Epithelial cell of alveolus of lung (primary cell): ENCODE measurements around the gene RAB12. TPM values are rescaled to one million over a fixed set of nuclear protein-coding genes. Genes with fewer than 3 reads are reported as not detected.

Experiments
- total RNA-seq: library from RNA; depleted of rRNA; stranded (reverse); fragments of >200 nt; gene quantifications from 2 replicates; pipeline ENCODE4 v1.2.1, GENCODE V29; 2015

RAB12 gene, protein sequence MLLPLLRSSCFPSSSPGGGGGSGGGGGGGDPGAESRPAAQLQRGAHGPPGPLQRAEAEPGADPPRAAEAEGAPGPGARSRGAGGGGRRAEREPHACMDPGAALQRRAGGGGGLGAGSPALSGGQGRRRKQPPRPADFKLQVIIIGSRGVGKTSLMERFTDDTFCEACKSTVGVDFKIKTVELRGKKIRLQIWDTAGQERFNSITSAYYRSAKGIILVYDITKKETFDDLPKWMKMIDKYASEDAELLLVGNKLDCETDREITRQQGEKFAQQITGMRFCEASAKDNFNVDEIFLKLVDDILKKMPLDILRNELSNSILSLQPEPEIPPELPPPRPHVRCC
- total RNA-seq = 35.2 and 36.6 TPM in 2 replicates

DNA sequence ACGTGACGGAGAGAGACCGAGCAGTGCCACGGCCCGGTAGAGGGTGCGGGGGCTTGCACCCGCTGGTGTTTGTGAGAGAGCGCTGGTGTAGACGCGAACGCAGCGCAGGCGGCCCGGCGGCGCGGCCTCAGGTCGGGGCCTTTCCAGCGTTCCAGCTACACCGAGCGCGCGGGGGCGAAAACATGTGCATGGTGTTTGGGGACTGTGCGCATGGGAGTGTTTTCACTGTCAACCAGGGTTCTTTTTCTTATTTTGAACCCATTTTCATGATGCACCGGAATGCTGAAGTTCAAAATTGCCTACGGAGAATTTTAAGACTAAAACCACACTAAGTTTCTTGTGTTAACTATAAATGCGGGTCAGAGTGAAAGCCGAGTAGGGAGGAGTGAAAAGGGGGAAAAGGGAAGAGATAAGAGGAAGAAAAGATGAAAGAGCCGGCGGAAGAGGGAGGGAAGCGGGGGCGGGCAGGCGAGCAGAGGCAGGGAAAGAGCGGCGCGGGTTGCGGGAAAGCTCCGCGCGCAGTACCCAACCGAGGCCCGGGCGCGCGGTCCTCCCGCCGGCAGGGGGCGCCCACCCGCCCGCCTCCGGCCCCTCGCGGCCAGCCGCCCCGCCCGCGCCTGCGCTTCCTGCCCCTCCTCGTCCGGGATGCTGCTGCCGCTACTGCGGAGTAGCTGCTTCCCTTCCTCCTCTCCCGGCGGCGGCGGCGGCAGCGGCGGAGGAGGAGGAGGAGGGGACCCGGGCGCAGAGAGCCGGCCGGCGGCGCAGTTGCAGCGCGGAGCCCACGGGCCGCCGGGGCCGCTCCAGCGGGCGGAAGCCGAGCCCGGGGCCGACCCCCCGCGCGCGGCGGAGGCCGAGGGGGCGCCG lies at the start of gene RAB12:
Gene RAB12 (plus strand): TSS at position 643 of the 864 bp plus-strand sequence. CDS start 3 bp downstream, at position 646.

Other genes starting within 250 kb of the RAB12 start
- 13.4 and 15.1 TPM in 2 replicates for gene MTCL1, start 96.1 kb downstream of the RAB12 start, total RNA-seq